Gastroesophageal sphincter (tissue), 3 donors: ENCODE data around the gene CYP21A2.

ENCODE experiments used
- POLR2A ChIP-seq, 2 donors: fragments of 450-650 bp; IDR thresholded peaks; one replicate each; pipeline ENCODE4 v1.6.1; 2017; ENCODE audit warnings: antibody characterized with exemption in 2 of 2, mild to moderate bottlenecking in 2 of 2, moderate library complexity in 1 of 2
- TF ChIP-seq, protein P1 (sequence below), 4 experiments: fragments of 200-600 bp in 2 of 4; fragments of 450-650 bp in 2 of 4; sonication (generic) in 1 of 4; IDR thresholded peaks; one replicate each; pipeline ENCODE4 v1.5.1; 2017 to 2019; ENCODE audit warnings: antibody characterized with exemption in 4 of 4, mild to moderate bottlenecking in 2 of 4, moderate library complexity in 2 of 4

DNA sequence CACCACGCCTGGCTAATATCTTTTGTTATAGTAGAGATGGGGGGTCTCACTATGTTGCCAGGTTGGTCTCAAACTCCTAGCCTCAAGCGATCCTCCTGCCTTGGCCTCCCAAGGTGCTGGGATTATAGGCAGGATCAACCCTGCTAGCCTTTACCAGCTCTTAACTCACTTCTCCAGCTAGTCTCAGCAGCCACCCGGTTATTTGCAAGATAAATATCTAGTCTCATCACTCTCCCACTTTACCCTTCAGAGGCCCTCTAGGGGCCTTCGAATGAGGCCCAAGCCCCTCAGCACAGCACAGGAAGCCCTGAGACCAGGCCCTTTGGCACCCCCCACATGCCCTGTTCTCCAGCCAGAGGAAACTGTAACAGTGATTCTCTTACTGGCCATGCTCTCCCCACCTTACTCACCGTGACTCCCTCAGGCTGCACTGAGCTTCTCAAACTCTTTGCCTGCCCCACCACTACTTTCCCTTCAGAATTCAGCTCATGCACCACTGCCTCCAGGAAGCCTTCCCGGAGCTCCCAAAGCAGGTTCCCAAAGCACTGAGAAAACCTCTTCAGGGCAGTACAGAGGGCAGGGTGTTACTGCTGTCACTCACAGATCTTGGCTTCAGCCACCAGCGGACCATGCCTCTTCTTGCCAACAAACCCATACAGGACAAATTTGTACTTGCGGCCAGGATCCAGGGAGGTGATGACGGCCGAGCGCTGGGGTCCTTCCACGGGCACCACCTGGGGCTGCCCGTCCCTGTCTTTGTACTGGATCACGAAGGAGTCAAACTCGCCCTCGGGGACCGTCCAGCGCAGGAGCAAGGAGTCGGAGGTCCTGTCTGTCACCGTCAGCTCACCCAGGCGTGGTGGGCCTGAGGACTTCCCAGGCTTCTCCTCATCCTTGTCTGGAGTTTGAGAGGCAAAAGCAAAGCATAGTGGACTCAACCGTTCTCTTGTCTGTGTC is 45.9 kb downstream of the CYP21A2 start:
- TF ChIP-seq, protein P1, sequence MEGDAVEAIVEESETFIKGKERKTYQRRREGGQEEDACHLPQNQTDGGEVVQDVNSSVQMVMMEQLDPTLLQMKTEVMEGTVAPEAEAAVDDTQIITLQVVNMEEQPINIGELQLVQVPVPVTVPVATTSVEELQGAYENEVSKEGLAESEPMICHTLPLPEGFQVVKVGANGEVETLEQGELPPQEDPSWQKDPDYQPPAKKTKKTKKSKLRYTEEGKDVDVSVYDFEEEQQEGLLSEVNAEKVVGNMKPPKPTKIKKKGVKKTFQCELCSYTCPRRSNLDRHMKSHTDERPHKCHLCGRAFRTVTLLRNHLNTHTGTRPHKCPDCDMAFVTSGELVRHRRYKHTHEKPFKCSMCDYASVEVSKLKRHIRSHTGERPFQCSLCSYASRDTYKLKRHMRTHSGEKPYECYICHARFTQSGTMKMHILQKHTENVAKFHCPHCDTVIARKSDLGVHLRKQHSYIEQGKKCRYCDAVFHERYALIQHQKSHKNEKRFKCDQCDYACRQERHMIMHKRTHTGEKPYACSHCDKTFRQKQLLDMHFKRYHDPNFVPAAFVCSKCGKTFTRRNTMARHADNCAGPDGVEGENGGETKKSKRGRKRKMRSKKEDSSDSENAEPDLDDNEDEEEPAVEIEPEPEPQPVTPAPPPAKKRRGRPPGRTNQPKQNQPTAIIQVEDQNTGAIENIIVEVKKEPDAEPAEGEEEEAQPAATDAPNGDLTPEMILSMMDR (IDR thresholded peaks at IDR 0.05), result no peak
- TF ChIP-seq POLR2A (IDR thresholded peaks at IDR 0.05), result no peak
